ENCODE measurements around the gene MADCAM1. TPM values are rescaled to one million over a fixed set of nuclear protein-coding genes. Genes with fewer than 3 reads are reported as not detected.
A peak's percentile ranks its signal among the peaks of the same experiment; 100 is the strongest.

Gene MADCAM1
- polyA plus RNA-seq, 1 experiment, result not detected

DNA sequence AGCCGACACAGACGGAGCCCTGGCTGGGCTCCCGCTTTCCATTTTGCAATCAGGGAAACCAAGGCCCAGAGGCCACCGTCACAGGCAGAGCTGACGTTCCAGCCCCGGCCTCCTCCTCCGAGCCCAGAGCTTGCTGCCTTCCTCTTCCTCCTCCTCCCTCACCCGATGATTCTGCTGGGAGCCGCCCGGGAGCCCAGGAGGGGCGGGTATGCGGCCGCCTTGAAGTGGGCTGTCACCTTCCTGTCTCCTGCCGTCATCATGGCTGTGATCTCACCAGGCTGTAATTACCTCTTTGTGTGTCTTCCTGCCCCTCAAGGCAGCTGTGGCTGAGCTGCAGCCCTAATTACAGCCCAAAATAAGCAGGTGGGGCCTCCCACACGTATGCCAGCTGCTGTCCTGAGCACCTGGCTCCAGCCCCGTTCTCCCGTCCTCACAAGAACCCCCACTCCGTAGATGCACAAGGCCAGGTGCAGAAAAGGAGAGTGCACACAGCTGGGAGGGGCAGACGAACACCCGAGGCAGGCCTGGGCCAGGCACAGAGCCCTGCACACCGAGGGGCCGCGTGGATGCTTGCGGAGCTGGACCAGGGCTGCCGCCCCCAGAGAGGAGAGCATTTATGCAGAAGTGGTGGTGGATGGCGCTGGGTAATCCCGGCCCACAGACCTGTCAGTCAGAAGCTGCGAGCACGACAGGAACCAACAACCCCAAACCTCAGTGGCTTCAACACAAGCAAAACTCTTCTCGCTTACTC is 15.0 kb downstream of the MADCAM1 start:
- POLR2A ChIA-PET, result interaction anchor here (1.8 kb wide), 1 partner anchor 20 kb away, joined by 5 read pairs; the partner anchor contains the start of gene CDC34
- TF ChIP-seq, protein P1, sequence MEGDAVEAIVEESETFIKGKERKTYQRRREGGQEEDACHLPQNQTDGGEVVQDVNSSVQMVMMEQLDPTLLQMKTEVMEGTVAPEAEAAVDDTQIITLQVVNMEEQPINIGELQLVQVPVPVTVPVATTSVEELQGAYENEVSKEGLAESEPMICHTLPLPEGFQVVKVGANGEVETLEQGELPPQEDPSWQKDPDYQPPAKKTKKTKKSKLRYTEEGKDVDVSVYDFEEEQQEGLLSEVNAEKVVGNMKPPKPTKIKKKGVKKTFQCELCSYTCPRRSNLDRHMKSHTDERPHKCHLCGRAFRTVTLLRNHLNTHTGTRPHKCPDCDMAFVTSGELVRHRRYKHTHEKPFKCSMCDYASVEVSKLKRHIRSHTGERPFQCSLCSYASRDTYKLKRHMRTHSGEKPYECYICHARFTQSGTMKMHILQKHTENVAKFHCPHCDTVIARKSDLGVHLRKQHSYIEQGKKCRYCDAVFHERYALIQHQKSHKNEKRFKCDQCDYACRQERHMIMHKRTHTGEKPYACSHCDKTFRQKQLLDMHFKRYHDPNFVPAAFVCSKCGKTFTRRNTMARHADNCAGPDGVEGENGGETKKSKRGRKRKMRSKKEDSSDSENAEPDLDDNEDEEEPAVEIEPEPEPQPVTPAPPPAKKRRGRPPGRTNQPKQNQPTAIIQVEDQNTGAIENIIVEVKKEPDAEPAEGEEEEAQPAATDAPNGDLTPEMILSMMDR (IDR thresholded peaks at IDR 0.05; ENCODE audit: low read depth, low read length), result no peak

GRCh38 chr19:512547-513365 is 16.5 kb downstream of the MADCAM1 start:
- Histone ChIP-seq H3K9me3 (ENCODE audit: control insufficient read depth, insufficient read depth, low read length) (peaks cover 4% of the 10 kb centered on the region; the same call in 1 of the 2 replicates), H3K27ac (ENCODE audit: low read depth, low read length) (no peak overlapping the region), H3K4me3 (ENCODE audit: low read depth, low read length) (no peak overlapping the region), H3K27me3 (ENCODE audit: control insufficient read depth, insufficient read depth, low read length) (no peaks in the 10 kb centered on the region)
- TF ChIP-seq, protein P1 (IDR thresholded peaks at IDR 0.05; ENCODE audit: low read depth, low read length), result no peak
- DNase-seq (ENCODE audit: low read depth, low spot score), result no peak
- CTCF ChIA-PET, result no interaction called here
- POLR2A ChIA-PET, result interaction anchor here (1.8 kb wide), 1 partner anchor 18 kb away, joined by 5 read pairs; the partner anchor contains the start of gene CDC34

More for the DNA sequence above, 15.0 kb downstream of the MADCAM1 start:
- CTCF ChIA-PET, result interaction anchor here (0.6 to 3.1 kb wide), 9 partner anchors 10 to 469 kb away, joined by 3 to 29 read pairs (median 7); partner anchors contain the start of gene CDC34
- Histone ChIP-seq H3K4me3 (ENCODE audit: low read depth, low read length) (no peak overlapping the region), H3K9me3 (ENCODE audit: control insufficient read depth, insufficient read depth, low read length) (peaks cover 4% of the 10 kb centered on the region; the same call in 1 of the 2 replicates), H3K27me3 (ENCODE audit: control insufficient read depth, insufficient read depth, low read length) (no peaks in the 10 kb centered on the region), H3K27ac (ENCODE audit: low read depth, low read length) (peak overlapping the region; percentile 61)
- no peak for DNase-seq (ENCODE audit: low read depth, low spot score)

DNA sequence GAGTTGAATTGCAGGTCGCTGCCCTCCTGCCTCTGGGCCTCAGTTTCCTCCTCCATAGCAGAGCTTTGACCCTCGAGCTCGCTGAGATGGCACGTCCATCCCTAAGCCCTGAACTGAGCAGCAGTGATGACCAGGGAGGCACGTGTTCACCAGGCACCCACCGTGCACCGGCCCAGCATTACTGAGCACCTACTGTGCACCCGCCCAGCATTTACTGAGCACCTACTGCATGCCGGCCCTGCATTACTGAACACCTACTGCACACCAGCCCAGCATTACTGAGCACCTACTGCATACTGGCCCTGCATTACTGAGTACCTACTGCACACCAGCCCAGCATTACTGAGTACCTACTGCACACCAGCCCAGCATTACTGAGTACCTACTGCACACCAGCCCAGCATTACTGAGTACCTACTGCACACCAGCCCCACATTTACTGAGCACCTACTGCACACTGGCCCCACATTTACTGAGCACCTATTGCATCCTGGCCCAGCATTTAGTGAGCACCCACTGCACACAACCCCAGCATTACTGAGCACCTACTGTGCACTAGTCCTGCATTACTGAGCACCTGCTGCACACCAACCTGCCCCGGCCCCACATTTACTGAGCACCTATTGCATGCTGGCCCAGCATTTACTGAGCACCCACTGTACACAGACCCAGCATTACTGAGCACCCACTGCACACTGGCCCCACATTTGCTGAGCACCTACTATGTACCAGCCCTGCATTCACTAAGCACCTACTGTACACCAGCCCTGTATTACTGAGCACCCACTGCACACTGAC is 17.3 kb downstream of the MADCAM1 start:
- no peaks in the 10 kb centered on the region for H3K27me3 ChIP-seq (ENCODE audit: control insufficient read depth, insufficient read depth, low read length)
- H3K9me3 ChIP-seq (ENCODE audit: control insufficient read depth, insufficient read depth, low read length), result peaks cover 4% of the 10 kb centered on the region; the same call in 1 of the 2 replicates
- DNase-seq (ENCODE audit: low read depth, low spot score), result no peak
- ChIA-PET POLR2A (no interaction called here), CTCF (no interaction called here)
- TF ChIP-seq, protein P1 (IDR thresholded peaks at IDR 0.05; ENCODE audit: low read depth, low read length), result no peak
- H3K27ac ChIP-seq (ENCODE audit: low read depth, low read length), result no peak overlapping the region
- no peak overlapping the region for H3K4me3 ChIP-seq (ENCODE audit: low read depth, low read length)

DNA sequence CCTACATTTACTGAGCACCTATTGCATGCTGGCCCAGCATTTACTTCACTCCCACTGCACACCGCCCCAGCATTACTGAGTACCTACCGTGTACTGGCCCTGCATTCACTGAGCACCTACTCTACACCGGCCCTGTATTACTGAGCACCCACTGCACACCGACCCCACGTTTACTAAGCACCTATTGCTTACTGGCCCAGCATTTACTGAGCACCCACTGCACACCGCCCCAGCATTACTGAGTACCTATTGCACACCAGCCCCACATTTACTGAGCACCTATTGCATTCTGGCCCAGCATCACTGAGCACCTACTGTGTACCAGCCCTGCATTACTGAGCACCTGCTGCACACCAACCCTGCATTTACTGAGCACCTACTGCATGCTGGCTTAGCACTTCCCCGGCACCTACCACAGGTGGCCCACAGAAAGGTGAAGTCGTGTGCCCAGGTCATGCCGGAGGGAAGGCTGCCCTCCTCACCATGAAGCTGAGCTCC is 17.9 kb downstream of the MADCAM1 start:
- CTCF ChIA-PET, result interaction anchor here (1.8 kb wide), 1 partner anchor 7 kb away, joined by 4 read pairs; the partner anchor contains the start of gene TPGS1

More for the DNA sequence above, 17.9 kb downstream of the MADCAM1 start:
- Histone ChIP-seq H3K27me3 (ENCODE audit: control insufficient read depth, insufficient read depth, low read length) (no peaks in the 10 kb centered on the region), H3K4me3 (ENCODE audit: low read depth, low read length) (no peak overlapping the region), H3K9me3 (ENCODE audit: control insufficient read depth, insufficient read depth, low read length) (peaks cover 4% of the 10 kb centered on the region; the same call in 1 of the 2 replicates), H3K27ac (ENCODE audit: low read depth, low read length) (no peak overlapping the region)
- POLR2A ChIA-PET, result interaction anchor here (0.5 kb wide), 1 partner anchor 24 kb away, joined by 3 read pairs; no protein-coding TSS in a partner anchor
- TF ChIP-seq, protein P1 (IDR thresholded peaks at IDR 0.05; ENCODE audit: low read depth, low read length), result no peak
- no peak for DNase-seq (ENCODE audit: low read depth, low spot score)

Data from AG04450 (cell line).